ENCODE data around the gene GRIPAP1. TPM values are rescaled to one million over a fixed set of nuclear protein-coding genes. Genes with fewer than 3 reads are reported as not detected.

Gene GRIPAP1
- total RNA-seq, 1 donor from 2014 or later: 35.1 TPM

DNA sequence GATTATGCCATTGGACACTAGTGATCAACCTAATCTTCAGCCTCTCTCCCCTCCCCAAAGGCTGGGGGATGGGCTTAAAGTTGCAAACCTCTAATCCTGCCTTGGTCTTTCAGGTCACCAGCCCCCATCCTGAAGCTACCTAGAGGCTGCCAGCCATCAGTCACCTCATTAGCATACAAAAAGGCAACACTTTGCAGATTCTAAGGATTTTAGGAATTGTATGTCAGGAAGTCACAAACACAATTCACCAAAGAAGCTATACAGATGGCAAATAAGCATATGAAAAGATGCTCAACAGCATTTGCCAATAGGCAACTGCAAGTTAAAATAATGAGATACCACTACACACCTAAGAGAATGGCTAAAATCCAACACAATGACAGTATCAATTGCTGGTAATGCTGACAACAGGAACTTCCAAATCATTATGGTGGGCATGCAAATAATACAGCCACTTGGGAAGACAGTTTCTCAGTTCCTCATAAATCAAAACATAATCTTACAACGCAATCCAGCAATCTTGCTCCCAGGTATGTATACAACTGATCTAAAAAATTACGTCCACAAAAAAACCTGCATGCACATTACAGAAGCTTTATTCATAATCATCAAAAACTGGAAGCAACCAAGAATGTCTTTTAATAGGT, 74.2 kb downstream of the GRIPAP1 start:
- no peak for FAIRE-seq
- no peak for DNase-seq (ENCODE audit: low spot score in 2 of 2)

DNA sequence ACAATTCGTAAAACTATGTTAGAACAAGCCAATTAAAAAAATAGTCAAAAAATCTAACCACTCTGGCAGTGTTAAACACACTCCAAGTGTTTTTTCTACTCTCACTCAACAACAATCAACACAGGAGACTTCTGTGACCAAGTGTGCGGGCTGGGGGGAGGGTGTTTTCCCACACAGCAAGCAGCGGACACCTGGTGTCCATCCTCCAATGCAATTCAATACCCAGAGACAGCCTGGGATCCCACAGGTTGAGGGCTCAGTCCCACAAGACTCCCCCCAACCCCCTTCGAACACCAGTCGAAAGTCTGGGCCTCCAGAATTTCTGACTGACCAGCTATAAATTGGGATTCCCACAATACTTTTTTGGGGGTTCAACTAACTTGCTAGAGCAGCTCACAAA, 74.9 kb downstream of the GRIPAP1 start:
- DNase-seq (ENCODE audit: low spot score in 2 of 2) (no peak), FAIRE-seq (no peak)

DNA sequence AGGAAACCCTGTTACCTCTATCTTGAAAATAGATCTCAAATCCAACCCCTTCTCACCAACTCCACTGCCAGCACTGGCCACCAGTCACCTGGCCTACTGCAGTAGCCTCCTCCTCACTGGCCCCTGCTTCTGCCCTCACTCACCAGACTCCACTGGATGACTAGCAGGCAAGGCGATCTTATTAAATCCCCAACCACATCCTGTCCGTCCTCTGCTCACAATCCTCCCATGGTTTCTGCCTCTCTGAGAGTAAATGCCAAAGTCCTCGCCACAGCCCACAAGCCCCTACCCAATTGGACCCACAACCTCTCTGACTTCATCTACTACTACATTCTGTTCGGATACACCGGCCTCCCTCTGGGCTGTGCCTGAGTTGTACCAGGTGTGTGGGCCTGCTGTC, 77.8 kb downstream of the GRIPAP1 start:
- no peak for FAIRE-seq
- no peak for DNase-seq (ENCODE audit: low spot score in 2 of 2)

DNA sequence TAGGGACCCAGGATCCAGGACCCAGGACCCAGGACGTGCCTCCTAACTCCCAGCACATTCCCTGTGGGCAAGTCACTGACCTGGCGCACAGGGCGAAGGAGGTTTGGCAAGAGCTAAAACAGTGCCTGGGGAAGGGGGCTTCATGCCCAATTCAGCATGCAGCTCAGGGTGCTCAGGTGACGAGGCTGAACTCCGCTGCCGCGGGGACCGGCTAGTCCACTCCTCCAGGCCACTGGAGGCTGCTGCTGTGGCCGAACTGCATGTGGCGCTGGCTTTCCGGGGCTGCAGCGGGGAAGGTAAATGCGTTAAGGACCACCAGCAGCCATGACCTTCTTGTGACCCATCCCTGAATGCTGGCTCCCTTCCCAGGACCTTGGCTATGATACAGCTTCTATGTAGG, 78.3 kb downstream of the GRIPAP1 start:
- FAIRE-seq (no peak), DNase-seq (ENCODE audit: low spot score in 2 of 2) (no peak)

Small RNA genes lying within 50 kb of the gene (small RNA-seq; reads per million reads assigned to genes)
- not detected for gene RNU6-722P

Other genes with a start within 250 kb of the GRIPAP1 start
- not detected for gene GLOD5, start 240.5 kb downstream of the GRIPAP1 start, total RNA-seq
- gene GATA1, start 215.7 kb downstream of the GRIPAP1 start, total RNA-seq: under 0.01 TPM
- 77.9 TPM for gene HDAC6, start 200.2 kb downstream of the GRIPAP1 start, total RNA-seq
- gene ERAS, start 175.8 kb downstream of the GRIPAP1 start, total RNA-seq: not detected
- gene PCSK1N, start 166.7 kb downstream of the GRIPAP1 start, total RNA-seq: 53.8 TPM
- gene TIMM17B, start 104.5 kb downstream of the GRIPAP1 start, total RNA-seq: 33.8 TPM
- gene PQBP1, start 104.3 kb downstream of the GRIPAP1 start, total RNA-seq: 39.5 TPM
- gene SLC35A2, start 90.6 kb downstream of the GRIPAP1 start, total RNA-seq: 9.8 TPM
- gene PIM2, start 83.2 kb downstream of the GRIPAP1 start, total RNA-seq: 14.3 TPM
- 17.1 TPM for gene OTUD5, start 44.7 kb downstream of the GRIPAP1 start, total RNA-seq
- gene KCND1, start 30.4 kb downstream of the GRIPAP1 start, total RNA-seq: 0.41 TPM
- gene TFE3, start 41.1 kb upstream of the GRIPAP1 start, total RNA-seq: 8.6 TPM
- 1.6 TPM for gene CCDC120, start 56.7 kb upstream of the GRIPAP1 start, total RNA-seq
- 6.1 TPM for gene PRAF2, start 71.7 kb upstream of the GRIPAP1 start, total RNA-seq
- gene WDR45, start 77.6 kb upstream of the GRIPAP1 start, total RNA-seq: 24.5 TPM
- gene GPKOW, start 121.5 kb upstream of the GRIPAP1 start, total RNA-seq: 16.3 TPM
- gene MAGIX, start 160.5 kb upstream of the GRIPAP1 start, total RNA-seq: 2.4 TPM
- 0.82 TPM for gene PLP2, start 169.6 kb upstream of the GRIPAP1 start, total RNA-seq
- gene PRICKLE3, start 184.1 kb upstream of the GRIPAP1 start, total RNA-seq: under 0.01 TPM
- gene SYP, start 197.9 kb upstream of the GRIPAP1 start, total RNA-seq: 151 TPM
- under 0.01 TPM for gene CACNA1F, start 231.1 kb upstream of the GRIPAP1 start, total RNA-seq
- 3.7 TPM for gene CCDC22, start 233.2 kb upstream of the GRIPAP1 start, total RNA-seq

Data from frontal cortex (tissue), 4 donors.